Measurements from ENCODE around the gene ZNF660. TPM values are rescaled to one million over a fixed set of nuclear protein-coding genes. Genes with fewer than 3 reads are reported as not detected.

The ZNF660 gene
- polyA plus RNA-seq, 1 donor from 2014 or later, result 8.1 TPM

DNA sequence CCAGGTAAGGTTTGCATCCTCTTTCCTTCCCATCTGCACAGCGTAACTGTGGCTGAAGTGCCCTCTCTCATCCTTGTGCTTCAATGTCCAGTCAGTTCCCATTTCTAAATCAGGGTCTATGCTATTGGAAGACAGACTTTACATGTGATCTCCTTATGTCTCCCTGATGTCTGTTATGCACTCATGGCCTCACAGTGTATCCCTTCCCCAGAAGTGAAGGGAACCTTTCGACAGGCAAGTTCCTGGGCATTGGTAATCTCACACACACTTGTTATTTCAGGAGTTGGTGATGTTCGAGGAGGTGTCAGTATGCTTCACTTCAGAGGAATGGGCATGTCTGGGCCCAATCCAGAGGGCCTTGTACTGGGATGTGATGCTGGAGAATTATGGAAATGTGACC, 47.4 kb downstream of the ZNF660 start:
- Histone ChIP-seq H3K27me3 (ENCODE audit: insufficient read depth, low read depth, low read length) (no peaks in the 10 kb centered on the region), H3K9ac (ENCODE audit: low read length) (no peak overlapping the region), H3F3A (ENCODE audit: insufficient read depth, low read length, poor library complexity, severe bottlenecking) (no peaks in the 10 kb centered on the region), H3K4me3 (ENCODE audit: low read length) (no peak overlapping the region), H2AFZ (ENCODE audit: low read depth, low read length) (no peak overlapping the region), H3K27ac (ENCODE audit: low read length) (no peak overlapping the region), H3K79me2 (replicated peaks; ENCODE audit: insufficient read depth, low read length) (peaks cover 36% of the 10 kb centered on the region), H3K9me2 (ENCODE audit: insufficient read depth, low read length) (no peaks in the 10 kb centered on the region), H3K36me3 (ENCODE audit: insufficient read depth, low read length) (no peaks in the 10 kb centered on the region), H4K20me1 (ENCODE audit: insufficient read depth) (no peaks in the 10 kb centered on the region), H3K4me2 (ENCODE audit: low read length) (no peak overlapping the region), H3K9me3 (ENCODE audit: low read length) (no peaks in the 10 kb centered on the region)
- TF ChIP-seq RAD21 (conservative IDR thresholded peaks at IDR 0.05) (no peak), EZH2 (IDR thresholded peaks at IDR 0.05; ENCODE audit: borderline replicate concordance, insufficient read depth, low read length, poor library complexity, severe bottlenecking) (no peak), MXI1 (conservative IDR thresholded peaks at IDR 0.05; ENCODE audit: poor library complexity, severe bottlenecking) (no peak), POLR2AphosphoS5 (IDR thresholded peaks at IDR 0.05) (no peak), EP300 (conservative IDR thresholded peaks at IDR 0.05; ENCODE audit: poor library complexity, severe bottlenecking) (no peak)
- TF ChIP-seq, protein P1, sequence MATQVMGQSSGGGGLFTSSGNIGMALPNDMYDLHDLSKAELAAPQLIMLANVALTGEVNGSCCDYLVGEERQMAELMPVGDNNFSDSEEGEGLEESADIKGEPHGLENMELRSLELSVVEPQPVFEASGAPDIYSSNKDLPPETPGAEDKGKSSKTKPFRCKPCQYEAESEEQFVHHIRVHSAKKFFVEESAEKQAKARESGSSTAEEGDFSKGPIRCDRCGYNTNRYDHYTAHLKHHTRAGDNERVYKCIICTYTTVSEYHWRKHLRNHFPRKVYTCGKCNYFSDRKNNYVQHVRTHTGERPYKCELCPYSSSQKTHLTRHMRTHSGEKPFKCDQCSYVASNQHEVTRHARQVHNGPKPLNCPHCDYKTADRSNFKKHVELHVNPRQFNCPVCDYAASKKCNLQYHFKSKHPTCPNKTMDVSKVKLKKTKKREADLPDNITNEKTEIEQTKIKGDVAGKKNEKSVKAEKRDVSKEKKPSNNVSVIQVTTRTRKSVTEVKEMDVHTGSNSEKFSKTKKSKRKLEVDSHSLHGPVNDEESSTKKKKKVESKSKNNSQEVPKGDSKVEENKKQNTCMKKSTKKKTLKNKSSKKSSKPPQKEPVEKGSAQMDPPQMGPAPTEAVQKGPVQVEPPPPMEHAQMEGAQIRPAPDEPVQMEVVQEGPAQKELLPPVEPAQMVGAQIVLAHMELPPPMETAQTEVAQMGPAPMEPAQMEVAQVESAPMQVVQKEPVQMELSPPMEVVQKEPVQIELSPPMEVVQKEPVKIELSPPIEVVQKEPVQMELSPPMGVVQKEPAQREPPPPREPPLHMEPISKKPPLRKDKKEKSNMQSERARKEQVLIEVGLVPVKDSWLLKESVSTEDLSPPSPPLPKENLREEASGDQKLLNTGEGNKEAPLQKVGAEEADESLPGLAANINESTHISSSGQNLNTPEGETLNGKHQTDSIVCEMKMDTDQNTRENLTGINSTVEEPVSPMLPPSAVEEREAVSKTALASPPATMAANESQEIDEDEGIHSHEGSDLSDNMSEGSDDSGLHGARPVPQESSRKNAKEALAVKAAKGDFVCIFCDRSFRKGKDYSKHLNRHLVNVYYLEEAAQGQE (IDR thresholded peaks at IDR 0.05; ENCODE audit: borderline replicate concordance), result no peak

- no peak overlapping the region for H2AFZ ChIP-seq (ENCODE audit: low read depth, low read length)
These were observed 57.6 kb downstream of the ZNF660 start for GRCh38 chr3:44642337-44642736.

More at GRCh38 chr3:44642337-44642736, 57.6 kb downstream of the ZNF660 start:
- H3K36me3 ChIP-seq (ENCODE audit: insufficient read depth, low read length), result peaks cover 38% of the 10 kb centered on the region
- H3K9me3 ChIP-seq (ENCODE audit: low read length), result peaks cover 4% of the 10 kb centered on the region
- H3K4me3 ChIP-seq (ENCODE audit: low read length), result no peak overlapping the region
- TF ChIP-seq EP300 (conservative IDR thresholded peaks at IDR 0.05; ENCODE audit: poor library complexity, severe bottlenecking) (no peak), CTCF (IDR thresholded peaks at IDR 0.05; ENCODE audit: poor library complexity, severe bottlenecking) (no peak), MXI1 (conservative IDR thresholded peaks at IDR 0.05; ENCODE audit: poor library complexity, severe bottlenecking) (no peak), POLR2AphosphoS5 (IDR thresholded peaks at IDR 0.05) (no peak), EZH2 (IDR thresholded peaks at IDR 0.05; ENCODE audit: borderline replicate concordance, insufficient read depth, low read length, poor library complexity, severe bottlenecking) (no peak), TAF1 (IDR thresholded peaks at IDR 0.05; ENCODE audit: low read depth) (no peak), RAD21 (conservative IDR thresholded peaks at IDR 0.05) (no peak), SMC3 (conservative IDR thresholded peaks at IDR 0.05; ENCODE audit: poor library complexity) (no peak)
- TF ChIP-seq, protein P1 (IDR thresholded peaks at IDR 0.05; ENCODE audit: borderline replicate concordance), result no peak
- H3K4me2 ChIP-seq (ENCODE audit: low read length), result no peak overlapping the region
- no peak overlapping the region for H3K27ac ChIP-seq (ENCODE audit: low read length)
- H3K79me2 ChIP-seq (replicated peaks; ENCODE audit: insufficient read depth, low read length), result peaks cover 10% of the 10 kb centered on the region
- no peaks in the 10 kb centered on the region for H3F3A ChIP-seq (ENCODE audit: insufficient read depth, low read length, poor library complexity, severe bottlenecking)
- H3K27me3 ChIP-seq (ENCODE audit: insufficient read depth, low read depth, low read length), result no peaks in the 10 kb centered on the region
- H3K9me2 ChIP-seq (ENCODE audit: insufficient read depth, low read length), result no peaks in the 10 kb centered on the region
- H3K9ac ChIP-seq (ENCODE audit: low read length), result no peak overlapping the region
- no peaks in the 10 kb centered on the region for H4K20me1 ChIP-seq (ENCODE audit: insufficient read depth)

Measured in neural cell (in vitro differentiated cells).